ENCODE measurements around the gene ABCA10.

Gene ABCA10

DNA sequence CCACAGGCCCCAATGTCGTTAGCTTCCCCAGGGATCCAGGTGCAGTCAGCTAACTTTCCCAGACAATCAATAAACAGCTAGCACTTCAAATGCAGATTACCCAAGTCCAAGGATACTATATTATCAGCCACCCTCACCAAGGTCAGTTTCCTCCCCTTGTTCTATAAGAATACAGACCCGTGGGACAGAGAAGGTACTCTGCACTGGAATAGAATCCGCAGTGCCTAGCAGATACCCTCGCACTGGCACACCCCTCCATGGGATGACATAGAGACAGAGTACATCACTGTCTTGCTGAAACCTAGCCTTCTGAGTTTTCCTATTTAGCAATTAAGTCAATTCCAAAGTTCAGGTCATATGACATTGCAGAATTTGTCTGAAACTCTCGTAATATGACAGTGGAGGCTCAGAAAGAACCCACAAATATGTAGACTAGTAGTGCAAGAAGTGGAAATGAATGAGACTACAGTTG lies 40.0 kb upstream of the ABCA10 start:
- Histone ChIP-seq H3K36me3 (no peaks in the 10 kb centered on the region), H3K27ac (no peak overlapping the region), H3K4me1 (ENCODE audit: control insufficient read depth in 1 of 2, insufficient read depth in 1 of 2, low read depth in 1 of 2, low read length in 1 of 2) (peaks cover 4 to 9% of the 10 kb centered on the region in 2 experiments), H3K27me3 (no peaks in the 10 kb centered on the region), H3K9me3 (no peaks in the 10 kb centered on the region), H3K4me3 (ENCODE audit: low read depth in 1 of 2, low read length in 1 of 2) (no peak overlapping the region)
- TF ChIP-seq, protein P1, sequence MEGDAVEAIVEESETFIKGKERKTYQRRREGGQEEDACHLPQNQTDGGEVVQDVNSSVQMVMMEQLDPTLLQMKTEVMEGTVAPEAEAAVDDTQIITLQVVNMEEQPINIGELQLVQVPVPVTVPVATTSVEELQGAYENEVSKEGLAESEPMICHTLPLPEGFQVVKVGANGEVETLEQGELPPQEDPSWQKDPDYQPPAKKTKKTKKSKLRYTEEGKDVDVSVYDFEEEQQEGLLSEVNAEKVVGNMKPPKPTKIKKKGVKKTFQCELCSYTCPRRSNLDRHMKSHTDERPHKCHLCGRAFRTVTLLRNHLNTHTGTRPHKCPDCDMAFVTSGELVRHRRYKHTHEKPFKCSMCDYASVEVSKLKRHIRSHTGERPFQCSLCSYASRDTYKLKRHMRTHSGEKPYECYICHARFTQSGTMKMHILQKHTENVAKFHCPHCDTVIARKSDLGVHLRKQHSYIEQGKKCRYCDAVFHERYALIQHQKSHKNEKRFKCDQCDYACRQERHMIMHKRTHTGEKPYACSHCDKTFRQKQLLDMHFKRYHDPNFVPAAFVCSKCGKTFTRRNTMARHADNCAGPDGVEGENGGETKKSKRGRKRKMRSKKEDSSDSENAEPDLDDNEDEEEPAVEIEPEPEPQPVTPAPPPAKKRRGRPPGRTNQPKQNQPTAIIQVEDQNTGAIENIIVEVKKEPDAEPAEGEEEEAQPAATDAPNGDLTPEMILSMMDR (IDR thresholded peaks at IDR 0.05) = no peak

DNA sequence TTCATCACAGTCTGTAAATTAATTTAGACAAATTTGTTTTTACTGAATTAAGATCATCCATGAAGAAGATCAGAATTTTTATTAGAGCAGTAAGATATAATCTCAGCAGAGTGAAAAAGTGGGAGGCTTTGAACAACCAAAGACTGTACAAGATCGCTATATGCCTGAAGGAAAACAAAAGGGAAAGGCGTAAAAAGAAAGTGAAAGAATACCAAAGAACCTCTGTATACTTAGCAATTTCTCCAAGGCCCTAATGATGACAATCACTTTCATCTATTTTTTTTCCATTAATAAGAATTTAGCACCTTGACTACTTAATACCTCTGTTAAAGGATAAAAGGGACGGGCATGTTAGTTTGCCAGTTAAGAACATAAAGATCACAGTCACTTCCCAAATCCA lies 38.6 kb upstream of the ABCA10 start:
- Histone ChIP-seq H3K4me1 (ENCODE audit: control insufficient read depth in 1 of 2, insufficient read depth in 1 of 2, low read depth in 1 of 2, low read length in 1 of 2) (peaks cover 4 to 9% of the 10 kb centered on the region in 2 experiments), H3K9me3 (no peaks in the 10 kb centered on the region), H3K27ac (no peak overlapping the region)

DNA sequence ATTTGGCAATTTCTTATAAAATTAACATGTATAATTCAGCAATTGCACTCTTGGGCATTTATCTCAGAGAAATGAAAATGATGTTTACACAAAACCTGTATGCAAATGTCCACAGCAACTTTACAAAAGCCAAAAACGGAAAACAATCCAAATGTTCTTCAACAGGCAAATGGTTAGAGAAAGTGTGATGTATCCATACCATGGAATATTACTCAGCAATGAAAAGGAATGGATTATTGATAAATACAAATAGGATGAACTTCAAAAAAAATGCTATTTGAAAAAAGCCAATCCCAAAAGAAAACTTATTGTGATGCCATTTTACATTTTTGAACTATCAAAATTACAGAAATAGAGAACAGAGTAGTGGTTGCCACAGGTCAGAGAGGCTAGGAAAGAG lies 37.2 kb upstream of the ABCA10 start:
- no peaks in the 10 kb centered on the region for H3K36me3 ChIP-seq

More for the DNA sequence above, 38.6 kb upstream of the ABCA10 start:
- TF ChIP-seq, protein P1 (IDR thresholded peaks at IDR 0.05) = no peak
- Histone ChIP-seq H3K4me3 (ENCODE audit: low read depth in 1 of 2, low read length in 1 of 2) (no peak overlapping the region), H3K36me3 (no peaks in the 10 kb centered on the region), H3K27me3 (no peaks in the 10 kb centered on the region)

DNA sequence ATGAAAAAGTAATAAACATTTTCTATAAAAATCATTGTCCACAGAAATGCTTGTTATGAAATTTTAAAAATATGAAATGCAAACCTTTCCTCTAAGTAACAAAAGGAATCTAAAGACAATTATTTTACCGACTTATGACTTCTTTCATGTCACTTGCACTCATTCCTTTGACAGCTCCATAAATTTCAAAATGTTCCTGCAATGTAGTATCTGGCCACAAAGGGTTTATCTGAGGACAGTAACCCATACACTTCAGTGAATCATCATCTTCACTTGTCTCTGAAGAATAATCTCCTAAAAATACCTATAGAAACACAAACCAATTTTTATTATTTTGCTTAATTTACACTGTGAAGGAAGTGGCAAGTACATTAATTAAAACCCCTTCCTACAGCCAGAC lies 25.6 kb upstream of the ABCA10 start:
- no peaks in the 10 kb centered on the region for H3K9me3 ChIP-seq
- no peaks in the 10 kb centered on the region for H3K4me1 ChIP-seq (ENCODE audit: control insufficient read depth in 1 of 2, insufficient read depth in 1 of 2, low read depth in 1 of 2, low read length in 1 of 2)
- H3K27me3 ChIP-seq = no peaks in the 10 kb centered on the region
- no peak overlapping the region for H3K4me3 ChIP-seq (ENCODE audit: low read depth in 1 of 2, low read length in 1 of 2)
- H3K36me3 ChIP-seq = peaks cover 50% of the 10 kb centered on the region
- TF ChIP-seq, protein P1 (IDR thresholded peaks at IDR 0.05) = no peak
- no peak overlapping the region for H3K27ac ChIP-seq

More for the DNA sequence above, 37.2 kb upstream of the ABCA10 start:
- peaks cover 4 to 9% of the 10 kb centered on the region in 2 experiments for H3K4me1 ChIP-seq (ENCODE audit: control insufficient read depth in 1 of 2, insufficient read depth in 1 of 2, low read depth in 1 of 2, low read length in 1 of 2)
- no peak overlapping the region for H3K4me3 ChIP-seq (ENCODE audit: low read depth in 1 of 2, low read length in 1 of 2)
- H3K27me3 ChIP-seq = no peaks in the 10 kb centered on the region
- H3K27ac ChIP-seq = no peak overlapping the region
- H3K9me3 ChIP-seq = no peaks in the 10 kb centered on the region
- TF ChIP-seq, protein P1 (IDR thresholded peaks at IDR 0.05) = no peak

DNA sequence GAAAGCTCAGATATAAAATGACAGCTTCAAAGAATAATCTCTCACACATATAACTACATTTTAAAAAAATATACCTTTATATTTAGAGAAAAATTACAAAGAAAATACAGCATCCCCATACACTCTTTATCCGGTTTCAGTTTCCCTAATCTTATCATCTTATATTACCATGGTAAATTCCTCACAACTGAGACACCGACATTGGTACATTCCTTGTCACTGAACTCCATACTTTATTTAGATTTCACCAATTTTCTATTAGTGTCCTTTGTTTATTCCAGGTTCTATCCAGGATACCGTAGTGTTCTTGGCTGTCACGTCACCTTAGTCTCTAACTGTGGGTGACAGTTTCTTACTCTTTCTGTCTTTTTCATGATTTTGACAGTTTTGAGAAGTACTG lies 22.0 kb upstream of the ABCA10 start:
- no peak overlapping the region for H3K4me3 ChIP-seq (ENCODE audit: low read depth in 1 of 2, low read length in 1 of 2)
- no peaks in the 10 kb centered on the region for H3K27me3 ChIP-seq
- H3K27ac ChIP-seq = no peak overlapping the region
- TF ChIP-seq, protein P1 (IDR thresholded peaks at IDR 0.05) = no peak
- H3K4me1 ChIP-seq (ENCODE audit: control insufficient read depth in 1 of 2, insufficient read depth in 1 of 2, low read depth in 1 of 2, low read length in 1 of 2) = no peaks in the 10 kb centered on the region
- H3K9me3 ChIP-seq = no peaks in the 10 kb centered on the region
- H3K36me3 ChIP-seq = peaks cover 57% of the 10 kb centered on the region

Data from neutrophil (primary cell).